HG03558 (cell line): Measurements from ENCODE around the gene CTAGE9.
"Not testable (repeated sequence)": the region's sequence is repeated elsewhere in the genome, so short reads cannot be mapped to it uniquely, and the experiment has no call there.

Experiments used
- ATAC-seq: cut with Tn5 transposase; IDR thresholded peaks from one replicate; pipeline ENCODE4 v1.9.1; 2021; ENCODE audit warnings: moderate number of reproducible peaks; ENCODE audit not compliant: unreplicated experiment; ENCODE audit errors: extremely low read depth

Gene CTAGE9

GRCh38 chr6:131730264-131730663 lies 19.4 kb upstream of the CTAGE9 start:
- no peak for ATAC-seq

- ATAC-seq = no peak
Observed at GRCh38 chr6:131729550-131729949, 18.7 kb upstream of the CTAGE9 start.

GRCh38 chr6:131728296-131728939 lies 17.6 kb upstream of the CTAGE9 start:
- no peak for ATAC-seq

- ATAC-seq = no peak
Observed at GRCh38 chr6:131727868-131728267, 17.1 kb upstream of the CTAGE9 start.

- ATAC-seq = no peak
Observed at GRCh38 chr6:131727467-131727866, 16.6 kb upstream of the CTAGE9 start.

GRCh38 chr6:131724114-131724513 lies 13.3 kb upstream of the CTAGE9 start:
- no peak for ATAC-seq

GRCh38 chr6:131721161-131721560 lies 10.3 kb upstream of the CTAGE9 start:
- ATAC-seq = no peak

GRCh38 chr6:131717836-131718542 lies 7.2 kb upstream of the CTAGE9 start:
- no peak for ATAC-seq

GRCh38 chr6:131715567-131715966 lies 4.8 kb upstream of the CTAGE9 start:
- ATAC-seq = not testable (repeated sequence)

- not testable (repeated sequence) for ATAC-seq
Observed at GRCh38 chr6:131703905-131704304, 6.9 kb downstream of the CTAGE9 start.

GRCh38 chr6:131700851-131701250 lies 10.0 kb downstream of the CTAGE9 start:
- ATAC-seq = not testable (repeated sequence)

GRCh38 chr6:131696956-131697355 lies 13.9 kb downstream of the CTAGE9 start:
- no peak for ATAC-seq

GRCh38 chr6:131694832-131695426 lies 15.9 kb downstream of the CTAGE9 start:
- ATAC-seq = peak; percentile 86

- ATAC-seq = no peak
Observed at GRCh38 chr6:131693384-131693783, 17.4 kb downstream of the CTAGE9 start.

GRCh38 chr6:131692589-131692988 lies 18.2 kb downstream of the CTAGE9 start:
- no peak for ATAC-seq

GRCh38 chr6:131692031-131692430 lies 18.8 kb downstream of the CTAGE9 start:
- ATAC-seq = no peak

GRCh38 chr6:131688286-131688685 lies 22.5 kb downstream of the CTAGE9 start:
- peak; percentile 72 for ATAC-seq

GRCh38 chr6:131687022-131687421 lies 23.8 kb downstream of the CTAGE9 start:
- no peak for ATAC-seq

GRCh38 chr6:131685266-131685780 lies 25.5 kb downstream of the CTAGE9 start:
- peak; percentile 48 for ATAC-seq

- peak; percentile 34 for ATAC-seq
Observed at GRCh38 chr6:131683479-131683878, 27.3 kb downstream of the CTAGE9 start.

- ATAC-seq = no peak
Observed at GRCh38 chr6:131682442-131682841, 28.4 kb downstream of the CTAGE9 start.
